ENCODE measurements around the gene CYP39A1. TPM values are rescaled to one million over a fixed set of nuclear protein-coding genes. Genes with fewer than 3 reads are reported as not detected.

The CYP39A1 gene
- total RNA-seq, 1 donor from 2014 or later = 2.1 TPM

GRCh38 chr6:46626976-46627375 lies 25.6 kb downstream of the CYP39A1 start:
- Mint-ChIP-seq H3K27ac (ENCODE audit: unreplicated experiment) (no peak overlapping the region), H3K27me3 (ENCODE audit: low read depth) (no peaks in the 10 kb centered on the region), H3K4me3 (no peak overlapping the region), H3K36me3 (ENCODE audit: low read depth) (no peaks in the 10 kb centered on the region), H3K4me1 (peaks cover 17% of the 10 kb centered on the region), H3K9me3 (no peaks in the 10 kb centered on the region)
- DNase-seq (ENCODE audit: low read depth, low spot score) = no peak
- TF ChIP-seq, protein P1, sequence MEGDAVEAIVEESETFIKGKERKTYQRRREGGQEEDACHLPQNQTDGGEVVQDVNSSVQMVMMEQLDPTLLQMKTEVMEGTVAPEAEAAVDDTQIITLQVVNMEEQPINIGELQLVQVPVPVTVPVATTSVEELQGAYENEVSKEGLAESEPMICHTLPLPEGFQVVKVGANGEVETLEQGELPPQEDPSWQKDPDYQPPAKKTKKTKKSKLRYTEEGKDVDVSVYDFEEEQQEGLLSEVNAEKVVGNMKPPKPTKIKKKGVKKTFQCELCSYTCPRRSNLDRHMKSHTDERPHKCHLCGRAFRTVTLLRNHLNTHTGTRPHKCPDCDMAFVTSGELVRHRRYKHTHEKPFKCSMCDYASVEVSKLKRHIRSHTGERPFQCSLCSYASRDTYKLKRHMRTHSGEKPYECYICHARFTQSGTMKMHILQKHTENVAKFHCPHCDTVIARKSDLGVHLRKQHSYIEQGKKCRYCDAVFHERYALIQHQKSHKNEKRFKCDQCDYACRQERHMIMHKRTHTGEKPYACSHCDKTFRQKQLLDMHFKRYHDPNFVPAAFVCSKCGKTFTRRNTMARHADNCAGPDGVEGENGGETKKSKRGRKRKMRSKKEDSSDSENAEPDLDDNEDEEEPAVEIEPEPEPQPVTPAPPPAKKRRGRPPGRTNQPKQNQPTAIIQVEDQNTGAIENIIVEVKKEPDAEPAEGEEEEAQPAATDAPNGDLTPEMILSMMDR (conservative IDR thresholded peaks at IDR 0.05) = no peak

GRCh38 chr6:46626228-46626909 lies 26.2 kb downstream of the CYP39A1 start:
- TF ChIP-seq, protein P1 (conservative IDR thresholded peaks at IDR 0.05) = peak; percentile 74
- H3K4me3 Mint-ChIP-seq = no peak overlapping the region
- peaks cover 17% of the 10 kb centered on the region for H3K4me1 Mint-ChIP-seq
- no peaks in the 10 kb centered on the region for H3K27me3 Mint-ChIP-seq (ENCODE audit: low read depth)
- H3K27ac Mint-ChIP-seq (ENCODE audit: unreplicated experiment) = no peak overlapping the region
- H3K36me3 Mint-ChIP-seq (ENCODE audit: low read depth) = no peaks in the 10 kb centered on the region
- DNase-seq (ENCODE audit: low read depth, low spot score) = no peak
- no peaks in the 10 kb centered on the region for H3K9me3 Mint-ChIP-seq

DNA sequence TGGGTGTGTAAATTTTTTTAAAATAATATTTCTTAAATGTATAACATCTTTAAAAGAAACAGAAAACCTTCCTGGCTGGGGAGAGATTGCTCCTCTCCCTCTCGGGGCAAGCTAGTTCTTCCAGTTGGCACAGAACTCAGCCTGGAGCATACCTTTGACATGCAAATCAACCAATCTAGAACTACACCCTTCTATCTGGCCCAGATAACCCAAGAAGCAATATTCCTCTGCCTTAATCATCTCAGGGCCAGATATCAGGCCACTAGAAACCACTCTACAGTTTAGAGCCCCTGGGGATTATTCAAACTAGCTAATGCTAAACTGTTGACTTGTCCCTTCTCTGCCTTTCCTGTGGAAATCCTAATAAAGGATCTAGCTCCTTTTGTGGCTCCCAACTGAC lies 33.9 kb downstream of the CYP39A1 start:
- no peaks in the 10 kb centered on the region for H3K27me3 Mint-ChIP-seq (ENCODE audit: low read depth)
- H3K27ac Mint-ChIP-seq (ENCODE audit: unreplicated experiment) = no peak overlapping the region
- TF ChIP-seq, protein P1 (conservative IDR thresholded peaks at IDR 0.05) = no peak
- H3K4me3 Mint-ChIP-seq = no peak overlapping the region
- no peaks in the 10 kb centered on the region for H3K9me3 Mint-ChIP-seq
- no peaks in the 10 kb centered on the region for H3K4me1 Mint-ChIP-seq
- no peak for DNase-seq (ENCODE audit: low read depth, low spot score)
- no peaks in the 10 kb centered on the region for H3K36me3 Mint-ChIP-seq (ENCODE audit: low read depth)

GRCh38 chr6:46612645-46613044 lies 40.0 kb downstream of the CYP39A1 start:
- H3K4me1 Mint-ChIP-seq = no peaks in the 10 kb centered on the region
- H3K27me3 Mint-ChIP-seq (ENCODE audit: low read depth) = no peaks in the 10 kb centered on the region
- H3K9me3 Mint-ChIP-seq = no peaks in the 10 kb centered on the region
- no peak for DNase-seq (ENCODE audit: low read depth, low spot score)
- H3K36me3 Mint-ChIP-seq (ENCODE audit: low read depth) = no peaks in the 10 kb centered on the region
- H3K4me3 Mint-ChIP-seq = no peak overlapping the region
- TF ChIP-seq, protein P1 (conservative IDR thresholded peaks at IDR 0.05) = no peak
- no peak overlapping the region for H3K27ac Mint-ChIP-seq (ENCODE audit: unreplicated experiment)

DNA sequence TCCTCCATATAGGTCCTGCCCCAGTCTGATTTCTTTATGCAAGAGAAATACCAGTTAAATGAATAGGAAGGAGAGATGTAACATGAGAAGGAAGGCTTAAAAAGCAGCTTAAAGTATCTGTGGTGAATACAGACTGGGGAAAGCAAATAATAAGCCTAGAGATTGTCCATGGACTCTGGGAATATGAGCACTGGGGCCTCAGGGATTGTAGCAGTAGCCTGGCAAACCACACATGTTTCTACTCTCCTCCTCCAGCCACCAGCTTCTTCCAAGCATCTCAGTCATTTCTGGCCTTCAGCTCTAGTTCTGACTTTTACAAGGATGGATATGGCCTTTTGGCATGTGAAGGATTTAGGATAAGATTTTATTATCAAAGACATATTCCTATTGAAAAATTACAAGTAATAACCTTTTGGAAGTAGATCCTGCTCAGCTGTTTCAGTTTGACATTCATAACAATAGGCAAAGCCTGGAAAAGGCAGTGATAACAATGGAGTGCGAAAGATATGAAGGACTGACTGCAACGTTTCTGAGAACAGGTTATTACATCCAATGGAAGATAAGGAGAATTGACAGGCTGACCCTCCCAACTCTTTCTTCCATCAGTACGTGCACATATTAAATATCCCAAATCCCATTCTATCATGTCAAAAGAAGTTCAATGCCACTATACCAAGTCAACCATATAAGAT lies 41.6 kb downstream of the CYP39A1 start:
- no peaks in the 10 kb centered on the region for H3K27me3 Mint-ChIP-seq (ENCODE audit: low read depth)
- H3K4me1 Mint-ChIP-seq = no peaks in the 10 kb centered on the region
- H3K9me3 Mint-ChIP-seq = no peaks in the 10 kb centered on the region
- no peak overlapping the region for H3K4me3 Mint-ChIP-seq
- DNase-seq (ENCODE audit: low read depth, low spot score) = no peak
- TF ChIP-seq, protein P1 (conservative IDR thresholded peaks at IDR 0.05) = no peak
- no peak overlapping the region for H3K27ac Mint-ChIP-seq (ENCODE audit: unreplicated experiment)
- H3K36me3 Mint-ChIP-seq (ENCODE audit: low read depth) = no peaks in the 10 kb centered on the region
